DLD1 (cell line): ENCODE measurements around the gene HYAL3.
"Not testable (repeated sequence)": the region's sequence is repeated elsewhere in the genome, so short reads cannot be mapped to it uniquely, and the experiment has no call there.

ENCODE experiments used
- in situ Hi-C: cut with HindIII; loops from 2 replicates; pipeline ENCODE4 v1.10.0; 2017; ENCODE audit warnings: low sequenced_read_pairs

HYAL3 gene

DNA sequence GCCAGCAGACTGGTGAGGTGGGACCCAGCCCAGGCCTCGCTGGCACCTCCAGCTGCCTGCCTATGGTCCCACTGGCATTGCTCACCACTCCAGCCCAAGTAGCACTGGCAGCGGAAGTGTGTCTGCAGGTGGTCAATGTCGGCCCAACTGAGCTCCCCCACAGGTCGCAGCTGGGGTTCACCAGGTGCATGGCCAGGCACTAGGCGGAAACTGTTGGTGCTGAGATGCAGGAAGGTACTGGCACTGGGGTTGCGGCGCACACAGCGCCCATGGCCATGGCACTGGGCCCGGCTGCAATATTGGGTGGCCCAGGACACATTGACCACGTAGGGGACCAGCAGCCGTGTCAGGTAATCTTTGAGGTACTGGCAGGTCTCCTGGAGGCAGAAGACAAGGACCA lies 19.0 kb upstream of the HYAL3 start:
- in situ Hi-C loops: no loop called here

DNA sequence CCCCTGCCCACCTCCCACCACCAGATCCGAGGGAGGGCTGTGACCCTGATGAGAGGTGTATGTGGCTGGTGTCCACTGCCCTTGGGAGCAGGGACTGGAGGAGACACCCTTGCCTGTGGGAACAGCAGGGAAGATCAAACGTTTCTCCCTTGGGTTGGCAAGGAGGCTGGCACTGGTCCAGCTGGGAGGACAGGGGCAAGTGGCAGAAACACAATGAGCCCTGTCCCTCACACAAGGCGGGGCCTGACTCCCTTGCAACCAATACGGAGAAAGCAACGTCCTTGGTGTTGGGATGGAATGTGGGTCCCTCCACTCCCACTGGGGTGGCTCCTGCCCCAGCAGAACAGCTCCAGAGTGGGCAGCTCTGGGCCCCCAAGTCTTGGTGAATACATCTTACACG lies 18.1 kb upstream of the HYAL3 start:
- in situ Hi-C loops: no loop called here

DNA sequence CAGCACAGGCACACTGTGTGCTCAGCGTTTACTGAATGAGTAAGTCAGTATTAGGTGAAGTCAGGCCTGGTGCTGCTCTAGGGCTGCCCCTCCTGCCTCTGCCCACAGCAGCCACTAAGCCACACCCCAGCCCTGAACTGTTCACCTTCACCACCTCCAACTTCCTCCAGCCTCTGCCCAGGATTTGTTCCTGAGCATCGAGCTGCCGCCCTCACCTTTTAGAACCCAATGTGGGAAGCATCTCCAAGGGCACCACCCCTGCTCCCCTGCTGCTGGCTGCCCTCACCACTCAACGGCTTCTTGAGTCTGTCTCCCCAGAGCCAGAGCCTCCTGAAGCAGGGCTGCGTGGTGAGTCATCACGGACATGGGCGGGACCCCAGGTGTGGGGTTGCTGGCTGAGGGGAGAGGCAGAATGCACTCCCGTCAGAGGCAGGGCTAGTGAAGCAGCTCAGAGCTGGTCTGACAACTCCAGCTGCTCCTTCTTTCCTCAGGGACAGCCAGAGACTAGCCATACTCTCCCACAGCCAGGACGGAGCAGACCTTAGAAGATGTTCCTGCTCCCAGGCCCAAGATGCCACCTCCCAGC lies 17.5 kb upstream of the HYAL3 start:
- in situ Hi-C loops: no loop called here

DNA sequence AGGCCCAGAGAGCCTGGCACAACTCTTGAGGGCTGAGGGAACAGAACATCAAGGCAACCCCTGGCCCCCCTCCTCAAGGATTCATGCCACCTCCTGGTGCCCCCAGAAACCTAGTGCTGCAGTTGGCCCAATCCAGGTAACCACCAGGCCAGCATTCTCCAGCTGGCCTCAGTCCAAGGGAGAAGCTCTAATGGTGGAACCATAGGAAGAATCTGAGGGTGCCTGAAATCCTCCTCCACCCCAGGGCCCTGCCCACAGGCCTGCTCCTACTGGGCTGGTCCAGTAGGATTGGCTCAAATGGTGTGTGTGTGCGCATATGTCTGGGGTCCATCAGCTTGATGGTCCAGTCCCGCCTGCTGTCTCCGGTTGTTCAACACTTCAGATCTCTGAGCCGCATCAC lies 15.6 kb upstream of the HYAL3 start:
- in situ Hi-C loops: no loop called here

DNA sequence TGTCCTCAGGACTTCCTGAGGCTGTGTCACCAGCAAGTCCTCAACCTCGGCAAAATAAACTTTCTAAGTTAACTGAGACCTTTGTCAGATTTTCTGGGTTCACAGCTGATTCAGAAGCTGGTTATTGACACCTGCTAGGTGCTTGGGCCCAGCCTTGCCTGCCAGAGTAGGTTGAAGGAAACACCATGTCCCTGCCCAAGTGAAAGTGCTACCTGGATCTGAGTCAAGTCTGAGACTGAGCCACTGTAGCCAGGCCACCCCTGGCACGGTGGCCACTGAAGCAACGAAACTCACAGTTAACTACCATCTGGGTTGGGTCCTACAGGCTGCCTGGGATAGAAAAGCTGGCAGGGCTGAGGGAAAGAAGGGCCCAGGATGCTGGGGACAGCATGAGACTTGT lies 15.1 kb upstream of the HYAL3 start:
- in situ Hi-C loops: no loop called here

DNA sequence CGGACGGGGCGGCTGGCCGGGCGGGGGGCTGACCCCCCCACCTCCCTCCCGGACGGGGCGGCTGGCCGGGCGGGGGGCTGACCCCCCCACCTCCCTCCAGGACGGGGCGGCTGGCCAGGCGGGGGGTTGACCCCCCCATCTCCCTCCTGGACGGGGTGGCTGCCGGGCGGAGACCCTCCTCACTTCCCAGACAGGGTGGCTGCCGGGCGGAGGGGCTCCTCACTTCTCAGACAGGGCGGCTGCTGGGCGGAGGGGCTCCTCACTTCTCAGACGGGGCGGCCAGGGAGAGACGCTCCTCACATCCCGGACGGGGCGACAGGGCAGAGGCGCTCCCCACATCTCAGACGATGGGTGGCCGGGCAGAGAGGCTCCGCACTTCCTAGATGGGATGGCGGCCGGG lies 12.8 kb upstream of the HYAL3 start:
- in situ Hi-C loops: not testable (repeated sequence)

DNA sequence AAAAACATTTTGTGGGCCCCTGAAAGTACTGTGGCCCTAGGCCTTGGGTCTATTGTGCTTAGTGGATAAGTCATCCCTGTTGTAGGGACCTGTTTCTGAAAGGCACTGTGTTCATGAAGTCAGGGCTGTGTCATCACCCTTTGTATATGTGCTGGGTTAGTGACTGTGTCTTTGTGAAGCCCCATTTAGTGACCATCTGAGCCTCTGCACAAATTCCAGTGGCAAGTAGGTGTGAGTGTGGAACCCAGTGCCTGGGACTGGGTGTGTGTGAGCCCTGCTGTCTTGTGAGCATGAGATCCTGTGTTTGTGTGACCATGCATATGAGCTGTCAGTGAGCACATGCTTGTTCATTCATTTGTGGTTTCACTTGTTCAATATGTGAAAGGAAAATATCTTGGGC lies 5.4 kb upstream of the HYAL3 start:
- in situ Hi-C loops: no loop called here

DNA sequence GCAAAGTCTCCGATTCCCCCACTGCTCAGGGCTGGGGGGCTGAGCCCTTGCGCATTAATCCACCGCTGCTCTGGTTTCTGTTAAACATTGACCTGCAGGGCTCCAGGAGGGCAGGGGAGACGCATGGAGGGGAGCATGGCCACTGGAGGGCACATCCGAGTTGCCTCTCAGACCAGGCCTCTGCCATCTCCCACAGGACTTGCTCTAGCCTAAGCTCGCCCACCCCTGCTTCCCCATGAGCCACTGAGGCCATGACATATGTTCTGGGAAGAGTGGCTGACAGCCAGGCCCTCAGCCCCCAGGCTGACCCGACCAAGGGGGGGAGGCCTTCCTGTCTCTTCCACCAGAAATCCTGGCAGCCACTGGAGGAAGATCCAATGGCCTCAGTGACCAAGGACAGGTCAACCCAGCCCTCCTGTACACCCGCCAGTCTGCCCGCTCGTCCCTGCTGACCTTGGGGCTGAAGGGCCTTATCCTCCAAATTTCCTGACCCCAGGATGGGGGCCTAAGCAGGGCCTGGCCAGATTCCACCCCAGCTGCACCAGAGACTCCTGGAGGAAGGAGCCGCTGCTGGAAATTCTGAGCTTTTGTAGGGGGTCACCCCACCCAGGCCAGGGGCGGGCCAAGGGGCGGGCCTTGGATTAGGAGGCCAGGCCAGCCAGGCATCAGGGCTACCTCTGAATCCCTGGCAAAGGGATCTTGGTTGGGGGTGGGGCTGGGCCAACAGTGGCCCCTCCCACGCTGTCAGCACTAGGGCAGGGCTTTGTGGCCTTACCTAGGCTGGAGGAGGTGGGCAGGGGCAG lies 4.0 kb upstream of the HYAL3 start, which contains the start of gene HYAL1:
Gene HYAL1, minus strand, starts transcription at position 562 of the 803 bp plus-strand sequence. CDS start 618 bp downstream, outside the sequence.
- in situ Hi-C loops: no loop called here

DNA sequence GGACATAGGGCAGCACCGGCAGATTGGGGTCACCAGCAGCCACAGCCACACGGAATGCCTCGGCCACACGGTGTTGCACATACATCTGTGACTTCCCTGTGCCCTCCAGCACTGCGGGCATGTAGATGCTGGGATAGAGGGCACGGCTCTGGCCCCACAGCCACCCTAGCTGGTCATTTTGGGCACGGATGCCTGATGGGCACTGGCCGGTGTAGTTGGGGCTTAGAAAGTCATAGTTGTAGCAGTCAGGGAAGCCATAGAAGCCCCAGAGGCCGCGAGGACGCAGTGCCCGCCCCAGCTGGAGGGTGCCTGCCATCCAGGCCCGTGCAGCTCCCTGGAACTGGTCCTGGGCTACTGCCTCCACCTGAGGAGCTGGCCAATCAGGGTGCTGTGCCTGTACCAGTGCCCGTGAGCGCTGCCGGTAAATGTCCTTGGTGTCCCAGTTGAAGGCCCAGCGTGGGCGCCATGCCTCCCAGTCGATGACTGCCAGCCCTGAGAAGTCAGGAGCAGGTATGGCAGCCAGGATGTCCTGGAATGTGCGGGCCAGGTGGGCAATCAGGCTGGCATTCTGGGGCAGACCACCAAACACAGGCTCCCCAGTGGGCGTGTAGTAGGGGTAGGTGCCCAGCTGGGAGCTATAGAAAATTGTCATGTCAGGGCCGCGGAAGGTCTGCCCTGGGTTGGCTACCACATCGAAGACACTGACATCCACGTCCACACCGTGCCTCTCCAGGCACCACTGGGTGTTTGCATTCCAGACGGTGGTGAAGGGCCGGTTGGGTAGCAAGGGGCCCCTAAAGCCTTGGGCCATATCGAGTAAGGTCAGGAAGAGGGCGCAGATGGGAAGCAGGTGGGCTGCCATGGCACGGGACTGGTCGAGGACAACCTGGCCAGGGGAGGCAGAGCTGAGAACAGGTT lies 3.1 kb upstream of the HYAL3 start:
- in situ Hi-C loops: no loop called here

DNA sequence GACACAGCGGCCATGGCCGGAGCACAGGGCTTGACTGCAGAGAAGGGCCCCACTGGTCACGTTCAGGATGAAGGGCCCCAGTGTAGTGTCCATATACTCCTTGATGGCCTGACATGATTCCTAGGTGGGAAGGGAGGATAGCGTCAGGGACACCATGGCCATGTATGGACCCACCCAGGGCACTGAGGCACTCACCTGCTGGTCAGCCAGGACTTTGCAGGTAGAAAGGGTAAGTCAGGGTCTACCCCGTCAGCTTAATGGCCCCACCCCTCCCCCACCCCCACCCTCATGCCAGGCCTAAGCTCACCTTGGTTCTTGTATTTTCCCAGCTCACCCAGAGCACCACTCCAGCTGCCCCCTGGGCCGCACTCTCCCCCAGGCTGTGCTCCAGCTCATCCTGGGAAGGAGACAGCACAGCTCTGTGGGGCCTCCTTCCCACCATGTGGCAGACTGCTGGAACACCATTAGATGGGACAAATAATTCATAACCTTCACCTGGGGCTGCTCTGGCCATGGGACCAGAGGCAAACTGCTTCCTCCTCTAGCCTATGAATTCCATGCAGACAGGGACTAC lies 1.6 kb upstream of the HYAL3 start:
- in situ Hi-C loops: no loop called here

DNA sequence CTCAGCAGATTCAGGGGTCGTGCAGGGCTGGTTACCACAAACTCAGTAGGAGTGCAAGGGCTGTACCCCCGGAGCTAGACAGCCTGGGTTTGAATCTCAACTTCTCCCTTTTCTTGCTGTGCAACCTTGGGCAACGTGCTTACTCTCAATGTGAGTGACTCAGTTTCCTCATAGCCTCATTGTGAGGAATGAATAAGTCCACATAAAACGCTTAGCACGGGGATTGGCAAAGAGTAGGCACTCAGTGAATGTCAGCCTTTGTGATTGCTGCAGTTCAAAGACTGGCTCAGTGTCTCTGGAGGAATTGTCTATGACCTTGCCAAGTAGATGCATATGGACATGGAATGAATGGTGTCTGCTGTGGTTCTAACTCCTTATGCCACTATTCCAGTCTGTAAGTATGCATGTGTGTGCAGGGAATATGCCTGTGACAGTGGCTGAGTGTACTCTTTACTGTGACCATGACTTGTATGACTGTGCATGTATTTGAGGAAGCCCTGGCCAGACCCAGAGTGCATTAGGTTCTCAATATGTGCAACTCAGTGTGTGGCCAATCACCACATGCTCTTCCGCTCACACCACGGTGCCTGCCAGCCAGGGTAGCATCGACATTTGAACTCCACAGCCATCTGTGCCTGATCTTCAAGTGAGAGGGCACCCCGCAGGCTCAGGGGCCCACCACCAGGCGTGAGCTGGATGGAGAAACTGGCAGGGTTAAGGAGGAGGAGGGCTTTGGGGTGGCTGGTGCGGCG lies 900 bp upstream of the HYAL3 start:
- in situ Hi-C loops: no loop called here

DNA sequence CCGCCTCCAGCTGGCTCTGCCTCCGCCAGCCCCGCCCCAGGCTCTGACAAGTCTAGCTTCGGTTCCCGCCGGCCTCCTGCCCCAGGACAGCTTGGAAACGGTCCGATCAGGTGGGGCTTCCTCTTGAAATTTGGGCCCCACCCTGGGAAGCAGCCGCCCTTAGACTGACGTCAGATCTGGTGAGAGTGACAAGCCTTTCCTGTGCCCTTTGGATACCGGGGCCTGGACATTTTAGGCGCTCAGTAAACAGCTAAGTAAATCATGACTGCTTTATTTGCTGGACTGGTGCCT lies 378 bp upstream of the HYAL3 start:
- in situ Hi-C loops: no loop called here

DNA sequence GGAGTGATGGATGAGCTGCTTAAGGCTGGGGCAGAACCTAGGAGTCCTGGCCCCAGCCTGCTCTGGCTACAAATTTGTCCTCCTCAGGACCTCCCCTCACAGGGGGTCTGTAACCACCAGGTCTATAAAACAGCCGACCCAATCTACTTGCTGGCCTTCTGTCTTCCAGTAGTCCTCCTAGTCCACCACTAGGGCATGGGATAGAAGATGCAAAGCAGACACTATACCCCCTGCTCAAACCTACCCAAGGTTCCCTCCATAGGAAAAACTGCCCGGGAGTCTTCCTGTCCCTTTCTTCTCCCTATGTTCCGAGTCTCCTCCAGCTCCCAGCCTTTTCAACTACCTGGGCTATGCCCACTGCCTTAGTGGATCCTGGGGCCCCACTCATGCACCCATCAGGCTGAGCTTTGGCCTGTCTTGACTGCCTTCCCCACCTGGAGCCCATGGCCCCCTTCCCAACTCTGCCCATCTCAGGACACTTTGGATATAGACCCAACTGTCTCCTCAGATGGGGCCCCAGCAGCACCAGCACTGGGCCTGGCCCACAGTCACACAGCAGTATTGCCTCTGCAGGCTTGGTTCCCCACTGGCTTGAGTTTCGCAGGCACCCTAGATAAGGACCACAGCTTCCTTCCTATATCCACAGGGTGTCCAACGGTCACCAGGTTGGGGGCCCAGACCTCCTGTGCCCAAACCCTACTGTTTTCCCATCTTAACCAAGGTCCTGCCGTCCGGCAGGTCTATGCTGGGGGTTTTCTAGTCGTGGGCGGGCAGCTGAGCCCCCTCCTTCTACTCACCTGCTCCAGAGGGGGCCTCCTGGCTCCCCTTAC lies 1.1 kb downstream of the HYAL3 start:
- in situ Hi-C loops: no loop called here

DNA sequence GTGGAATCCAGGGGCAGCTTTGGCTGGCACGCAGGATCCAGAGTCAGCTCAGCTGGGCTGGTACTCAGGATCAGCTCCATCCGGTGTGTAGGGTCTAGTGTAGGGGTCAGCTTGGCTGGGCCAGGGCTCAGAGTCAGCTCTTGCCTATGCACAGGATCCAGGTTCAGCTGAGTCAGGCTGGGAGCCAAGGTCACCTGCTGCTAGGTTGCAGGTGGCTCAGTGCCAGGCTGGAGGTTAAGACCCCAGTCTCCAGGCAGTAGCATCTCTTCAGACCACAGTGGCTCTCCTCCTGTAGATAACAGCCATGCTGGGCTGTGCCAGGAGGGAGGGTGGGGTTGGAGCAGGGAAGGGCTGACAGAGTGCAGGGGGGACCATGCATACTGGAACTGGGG lies 1.8 kb downstream of the HYAL3 start:
- in situ Hi-C loops: no loop called here

DNA sequence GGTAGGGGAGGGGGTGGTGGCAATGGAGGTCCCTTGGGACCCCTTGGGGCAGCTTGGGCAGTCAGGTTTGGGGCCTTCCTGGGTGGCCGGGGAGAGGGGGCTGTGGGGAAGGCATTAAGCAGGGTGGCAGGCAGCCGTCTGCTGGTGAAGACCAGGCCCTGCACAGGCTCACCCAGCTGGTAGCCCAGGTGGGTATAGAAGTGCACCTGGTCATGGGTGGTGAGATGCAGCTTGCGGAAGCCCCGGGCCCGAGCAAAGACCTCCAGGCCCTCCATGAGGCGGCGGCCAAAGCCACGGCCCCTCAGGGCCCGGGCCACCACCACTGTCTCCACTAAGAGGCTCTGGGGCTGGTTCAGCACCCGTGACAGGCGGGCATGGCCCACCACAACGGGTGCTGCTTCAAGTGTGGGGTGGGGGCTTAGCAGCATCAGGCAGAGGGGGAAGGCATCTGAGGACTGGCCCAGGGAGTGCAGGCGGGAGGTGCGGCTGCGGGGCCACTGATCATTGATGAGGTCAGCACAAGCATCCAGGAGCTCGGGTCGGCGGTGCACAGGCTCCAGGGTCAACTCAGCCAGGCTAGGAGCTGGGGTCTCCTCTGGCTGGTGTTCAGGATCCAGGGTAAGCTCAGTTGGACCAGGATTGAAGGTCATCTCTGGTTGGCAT lies 2.4 kb downstream of the HYAL3 start:
- in situ Hi-C loops: no loop called here

DNA sequence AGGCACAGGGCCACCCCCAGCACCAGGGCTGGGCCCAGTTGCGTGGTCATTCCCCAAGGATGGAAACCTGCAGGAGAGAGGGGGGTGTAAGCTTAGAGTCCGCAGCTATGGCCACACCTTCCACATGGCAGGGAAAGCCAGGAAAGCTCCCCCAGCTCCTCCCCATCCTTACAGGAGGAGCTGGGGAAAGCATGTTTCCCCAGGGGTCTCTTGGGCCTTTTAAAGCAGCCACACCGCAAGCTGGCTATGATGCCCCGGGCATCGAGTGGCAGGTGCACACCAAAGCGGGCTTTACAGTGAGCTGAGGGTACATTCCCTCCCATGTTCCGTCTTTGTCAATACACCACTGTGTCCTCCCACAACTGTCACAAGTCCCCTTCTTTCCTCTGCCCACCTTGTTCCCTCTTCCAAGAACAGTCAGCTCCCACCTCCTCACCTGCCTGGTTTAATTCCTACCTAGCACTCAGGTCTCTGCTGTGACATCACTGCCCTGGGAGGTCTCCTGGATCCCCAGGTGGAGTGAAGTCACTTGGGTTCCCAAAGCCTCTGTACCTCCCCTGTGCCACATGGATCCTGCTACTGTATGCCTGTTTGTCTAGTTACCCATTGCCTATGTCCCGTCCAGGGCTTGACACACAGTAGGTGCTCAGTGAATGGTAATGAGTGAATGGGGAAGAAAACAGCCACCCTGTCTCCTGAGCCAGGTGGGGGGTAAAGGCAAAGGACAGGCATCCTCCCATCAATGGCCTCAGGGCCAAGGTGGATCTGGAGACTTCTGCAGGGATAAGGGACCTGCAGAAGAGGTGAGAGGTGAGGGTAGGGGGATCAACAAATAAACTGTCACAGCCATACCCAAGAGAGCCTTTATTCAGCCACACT lies 3.4 kb downstream of the HYAL3 start:
- in situ Hi-C loops: no loop called here

DNA sequence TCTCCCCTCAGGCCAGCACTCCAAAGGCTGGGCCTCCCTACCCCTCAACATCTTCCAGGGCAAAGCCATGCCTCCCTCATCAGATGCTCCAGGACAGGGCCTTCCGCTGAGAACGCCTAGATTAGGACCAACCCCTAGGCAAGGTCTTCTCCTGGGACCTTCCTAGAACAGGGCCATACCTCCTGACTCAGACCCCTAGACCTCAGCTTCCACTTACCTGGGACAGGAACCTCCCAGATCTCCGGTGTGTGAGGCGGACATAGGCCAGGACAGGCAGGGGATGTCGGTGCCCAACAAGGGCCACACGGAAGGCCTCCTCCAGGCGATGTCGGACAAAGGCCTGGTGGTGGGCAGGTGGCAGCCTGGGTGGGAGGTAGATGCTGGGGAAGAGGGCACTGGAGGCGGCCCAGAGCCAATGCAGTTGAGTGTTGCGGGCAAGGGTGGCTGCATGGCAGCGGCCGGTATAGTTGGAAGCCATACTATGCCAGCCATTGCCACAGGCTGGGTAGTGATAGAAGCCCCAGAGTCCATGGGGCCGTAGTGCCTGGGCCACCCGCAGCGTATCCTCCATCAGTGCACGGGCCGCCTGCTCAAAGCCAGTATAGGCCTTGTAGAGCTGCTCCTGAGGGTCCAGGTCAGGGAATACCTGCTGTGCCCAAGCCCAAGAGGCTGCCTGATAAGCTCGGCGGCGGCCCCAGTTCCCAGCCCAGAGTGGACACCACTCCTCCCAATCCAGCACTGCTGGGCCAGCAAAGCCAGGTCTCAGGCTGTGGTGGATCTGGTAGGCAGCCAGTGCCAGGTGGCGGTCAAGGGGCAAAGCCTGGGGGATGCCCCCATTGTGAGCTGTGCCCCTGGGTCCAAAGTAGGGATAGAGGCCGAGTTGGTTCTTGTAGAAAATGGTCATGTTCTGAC lies 4.5 kb downstream of the HYAL3 start:
- in situ Hi-C loops: no loop called here
